AG08396 (cell line): ENCODE data around the gene PPP4R1.
A peak's percentile ranks its signal among the peaks of the same experiment; 100 is the strongest.
"Not testable (repeated sequence)": the region's sequence is repeated elsewhere in the genome, so short reads cannot be mapped to it uniquely, and the experiment has no call there.

Experiments used
- DNase-seq: peaks from one replicate; pipeline ENCODE4 v3.0.0; 2012; ENCODE audit warnings: low spot score, mixed read lengths

The PPP4R1 gene

GRCh38 chr18:9630444-9630843 lies 16.1 kb upstream of the PPP4R1 start:
- DNase-seq, result no peak

- no peak for DNase-seq
Observed at GRCh38 chr18:9629709-9630108, 15.3 kb upstream of the PPP4R1 start.

- DNase-seq, result no peak
Observed at GRCh38 chr18:9628984-9629383, 14.6 kb upstream of the PPP4R1 start.

GRCh38 chr18:9627642-9628041 lies 13.3 kb upstream of the PPP4R1 start:
- no peak for DNase-seq

GRCh38 chr18:9619990-9620389 lies 5.6 kb upstream of the PPP4R1 start:
- DNase-seq, result no peak

- peak; percentile 39 for DNase-seq
Observed at GRCh38 chr18:9619545-9619944, 5.2 kb upstream of the PPP4R1 start.

- no peak for DNase-seq
Observed at GRCh38 chr18:9619056-9619455, 4.7 kb upstream of the PPP4R1 start.

GRCh38 chr18:9617006-9617542 lies 2.7 kb upstream of the PPP4R1 start:
- DNase-seq, result no peak

GRCh38 chr18:9616049-9616448 lies 1.7 kb upstream of the PPP4R1 start:
- peak; percentile 40 for DNase-seq

GRCh38 chr18:9615280-9615797 lies 980 bp upstream of the PPP4R1 start:
- DNase-seq, result no peak

GRCh38 chr18:9613550-9614400 lies 584 bp downstream of the PPP4R1 start:
- DNase-seq, result peak; percentile 61

GRCh38 chr18:9612977-9613376 lies 1.4 kb downstream of the PPP4R1 start:
- DNase-seq, result no peak

- DNase-seq, result peak; percentile 43
Observed at GRCh38 chr18:9612215-9612830, 2.0 kb downstream of the PPP4R1 start.

- no peak for DNase-seq
Observed at GRCh38 chr18:9609190-9609589, 5.2 kb downstream of the PPP4R1 start.

- no peak for DNase-seq
Observed at GRCh38 chr18:9608728-9609127, 5.6 kb downstream of the PPP4R1 start.

GRCh38 chr18:9608298-9608697 lies 6.1 kb downstream of the PPP4R1 start:
- DNase-seq, result no peak

- not testable (repeated sequence) for DNase-seq
Observed at GRCh38 chr18:9607111-9607510, 7.2 kb downstream of the PPP4R1 start.

- no peak for DNase-seq
Observed at GRCh38 chr18:9606039-9606438, 8.3 kb downstream of the PPP4R1 start.

- no peak for DNase-seq
Observed at GRCh38 chr18:9604348-9604747, 10.0 kb downstream of the PPP4R1 start.

GRCh38 chr18:9599328-9599727 lies 15.0 kb downstream of the PPP4R1 start:
- no peak for DNase-seq

GRCh38 chr18:9597609-9598008 lies 16.8 kb downstream of the PPP4R1 start:
- no peak for DNase-seq

GRCh38 chr18:9596843-9597526 lies 17.4 kb downstream of the PPP4R1 start:
- DNase-seq, result no peak

- no peak for DNase-seq
Observed at GRCh38 chr18:9596226-9596625, 18.1 kb downstream of the PPP4R1 start.
